Chondrocyte (in vitro differentiated cells): ENCODE data around the gene ARAP1. TPM values are rescaled to one million over a fixed set of nuclear protein-coding genes. Genes with fewer than 3 reads are reported as not detected.

ENCODE experiments used
- DNase-seq: peaks from one replicate; pipeline ENCODE4 v3.0.0; 2021; ENCODE audit warnings: mixed read lengths, low spot score
- H3K27ac Mint-ChIP-seq: one replicate; pipeline ENCODE4 v1.8.0; 2021; ENCODE audit warnings: mild to moderate bottlenecking, moderate library complexity, mixed read lengths; ENCODE audit not compliant: unreplicated experiment
- H3K27me3 Mint-ChIP-seq: 2 replicates; pipeline ENCODE4 v1.8.0; 2021; ENCODE audit warnings: low read depth, mixed read lengths
- H3K36me3 Mint-ChIP-seq: 2 replicates; pipeline ENCODE4 v1.8.0; 2021; ENCODE audit warnings: low read depth, mixed read lengths
- H3K4me1 Mint-ChIP-seq: 2 replicates; pipeline ENCODE4 v1.8.0; 2021; ENCODE audit warnings: low read depth, mild to moderate bottlenecking, mixed read lengths
- H3K4me3 Mint-ChIP-seq: one replicate; pipeline ENCODE4 v1.8.0; 2021; ENCODE audit warnings: mild to moderate bottlenecking, moderate library complexity, mixed read lengths; ENCODE audit not compliant: unreplicated experiment
- H3K9me3 Mint-ChIP-seq: 2 replicates; pipeline ENCODE4 v1.8.0; 2021; ENCODE audit warnings: low read depth, mixed read lengths
- CTCF ChIP-seq: fragments of 200-600 bp; sonication (generic); IDR thresholded peaks from 2 replicates; pipeline ENCODE4 v1.5.0; 2021; ENCODE audit warnings: antibody characterized with exemption, mild to moderate bottlenecking, moderate library complexity
- microRNA-seq: library from miRNA; unstranded; fragments of <30 nt; microRNA quantifications from one replicate; pipeline ENCODE4 v1.2.0, GENCODE V29; 2020; ENCODE audit warnings: borderline number of aligned reads
- total RNA-seq: library from RNA; stranded (reverse); gene quantifications from 3 replicates; pipeline ENCODE4 v1.2.1, GENCODE V29; 2021

The ARAP1 gene
- total RNA-seq, 1 donor from 2014 or later, result 45.3 TPM

GRCh38 chr11:72635309-72635915 lies 116.8 kb downstream of the ARAP1 start:
- Mint-ChIP-seq H3K9me3 (peaks cover 2% of the 10 kb centered on the region), H3K36me3 (peaks cover 2% of the 10 kb centered on the region), H3K27ac (no peak overlapping the region), H3K27me3 (peaks cover 37% of the 10 kb centered on the region), H3K4me3 (no peak overlapping the region), H3K4me1 (no peaks in the 10 kb centered on the region)
- no peak for TF ChIP-seq CTCF
- DNase-seq, result no peak

Small RNA genes within 50 kb of the gene (microRNA-seq; reads per million reads assigned to microRNA genes)
- not detected for gene MIR4692

Other genes starting within 250 kb of the ARAP1 start
- 0.21 TPM in 1 of 3 replicates, not detected in the others for gene PDE2A, start 78.0 kb downstream of the ARAP1 start, total RNA-seq
- gene STARD10, start 41.6 kb upstream of the ARAP1 start, total RNA-seq, result 58.8 to 81.0 TPM (median 79.4 TPM) in 3 replicates
- 7.9 to 14.8 TPM (median 9.9 TPM) in 3 replicates for gene ATG16L2, start 62.0 kb upstream of the ARAP1 start, total RNA-seq